Muscle layer of colon (tissue), 2 donors: Measurements from ENCODE around the gene CTU2.

Source experiments
- H3K27ac ChIP-seq: one replicate; pipeline ENCODE4 v1.7.0; 2013; ENCODE audit warnings: low read depth, mild to moderate bottlenecking, low read length, moderate library complexity
- H3K27me3 ChIP-seq, 2 donors: one replicate each; pipeline ENCODE4 v1.7.0; 2013; ENCODE audit warnings: low read length in 2 of 2, mild to moderate bottlenecking in 2 of 2; ENCODE audit not compliant: insufficient read depth in 2 of 2, control insufficient read depth in 1 of 2
- H3K36me3 ChIP-seq: one replicate; pipeline ENCODE4 v1.7.0; 2013; ENCODE audit warnings: mild to moderate bottlenecking, low read length; ENCODE audit not compliant: insufficient read depth
- H3K4me1 ChIP-seq: one replicate; pipeline ENCODE4 v1.7.0; 2013; ENCODE audit warnings: mild to moderate bottlenecking, low read length; ENCODE audit not compliant: insufficient read depth
- H3K4me3 ChIP-seq, 2 donors: one replicate each; pipeline ENCODE4 v1.7.0; 2013; ENCODE audit warnings: low read length in 2 of 2, low read depth in 1 of 2, mild to moderate bottlenecking in 1 of 2, moderate library complexity in 1 of 2
- H3K9ac ChIP-seq: one replicate; pipeline ENCODE4 v1.7.0; 2013; ENCODE audit warnings: low read length
- H3K9me3 ChIP-seq: one replicate; pipeline ENCODE4 v1.7.0; 2013; ENCODE audit warnings: mild to moderate bottlenecking, low read length
- donor health status: abdominal sarcoma.
- donor health status: Adenocarcinoma of cecum.

CTU2 gene

GRCh38 chr16:88691924-88692560 lies 14.3 kb upstream of the CTU2 start:
- Histone ChIP-seq H3K9me3 (no peaks in the 10 kb centered on the region), H3K27me3 (peaks cover 6 to 38% of the 10 kb centered on the region in 2 donors), H3K4me1 (peaks cover under 1% of the 10 kb centered on the region), H3K36me3 (no peaks in the 10 kb centered on the region), H3K27ac (no peak overlapping the region), H3K4me3 (no peak overlapping the region), H3K9ac (no peak overlapping the region)

- Histone ChIP-seq H3K9me3 (no peaks in the 10 kb centered on the region), H3K9ac (no peak overlapping the region), H3K27me3 (peaks cover 3 to 31% of the 10 kb centered on the region in 2 donors), H3K27ac (no peak overlapping the region), H3K4me1 (no peaks in the 10 kb centered on the region), H3K36me3 (peaks cover 3% of the 10 kb centered on the region), H3K4me3 (no peak overlapping the region)
Measured at GRCh38 chr16:88692861-88693260, 13.4 kb upstream of the CTU2 start.

GRCh38 chr16:88693420-88694177 lies 12.7 kb upstream of the CTU2 start:
- Histone ChIP-seq H3K36me3 (peaks cover 9% of the 10 kb centered on the region), H3K27ac (no peak overlapping the region), H3K4me1 (no peaks in the 10 kb centered on the region), H3K4me3 (no peak overlapping the region), H3K27me3 (peaks cover 3 to 25% of the 10 kb centered on the region in 2 donors), H3K9ac (no peak overlapping the region), H3K9me3 (no peaks in the 10 kb centered on the region)

GRCh38 chr16:88694221-88695087 lies 11.8 kb upstream of the CTU2 start:
- no peak overlapping the region for H3K9ac ChIP-seq

GRCh38 chr16:88695218-88695617 lies 11.1 kb upstream of the CTU2 start:
- no peak overlapping the region for H3K9ac ChIP-seq
- H3K4me3 ChIP-seq = no peak overlapping the region
- H3K36me3 ChIP-seq = peaks cover 15% of the 10 kb centered on the region
- H3K4me1 ChIP-seq = no peaks in the 10 kb centered on the region
- H3K27me3 ChIP-seq = peaks cover 3 to 14% of the 10 kb centered on the region in 2 donors
- H3K9me3 ChIP-seq = no peaks in the 10 kb centered on the region
- H3K27ac ChIP-seq = no peak overlapping the region

More at GRCh38 chr16:88694221-88695087, 11.8 kb upstream of the CTU2 start:
- Histone ChIP-seq H3K4me3 (no peak overlapping the region), H3K9me3 (no peaks in the 10 kb centered on the region), H3K36me3 (peaks cover 10% of the 10 kb centered on the region), H3K27ac (no peak overlapping the region), H3K4me1 (no peaks in the 10 kb centered on the region), H3K27me3 (peaks cover 3 to 16% of the 10 kb centered on the region in 2 donors)

GRCh38 chr16:88695753-88696152 lies 10.6 kb upstream of the CTU2 start:
- no peak overlapping the region for H3K27ac ChIP-seq
- no peaks in the 10 kb centered on the region for H3K9me3 ChIP-seq
- H3K4me1 ChIP-seq = no peaks in the 10 kb centered on the region
- no peak overlapping the region for H3K4me3 ChIP-seq
- peaks cover 0 to 9% of the 10 kb centered on the region in 2 donors for H3K27me3 ChIP-seq
- no peak overlapping the region for H3K9ac ChIP-seq
- peaks cover 15% of the 10 kb centered on the region for H3K36me3 ChIP-seq

GRCh38 chr16:88696441-88696840 lies 9.9 kb upstream of the CTU2 start:
- H3K4me1 ChIP-seq = no peaks in the 10 kb centered on the region
- H3K27me3 ChIP-seq = peaks cover 0 to 2% of the 10 kb centered on the region in 2 donors
- H3K9ac ChIP-seq = no peak overlapping the region
- no peak overlapping the region for H3K4me3 ChIP-seq
- peaks cover 15% of the 10 kb centered on the region for H3K36me3 ChIP-seq
- H3K9me3 ChIP-seq = no peaks in the 10 kb centered on the region
- H3K27ac ChIP-seq = no peak overlapping the region

- no peak overlapping the region for H3K4me3 ChIP-seq
- no peaks in the 10 kb centered on the region for H3K4me1 ChIP-seq
- no peaks in the 10 kb centered on the region for H3K27me3 ChIP-seq
- H3K27ac ChIP-seq = no peak overlapping the region
- peaks cover 15% of the 10 kb centered on the region for H3K36me3 ChIP-seq
- no peak overlapping the region for H3K9ac ChIP-seq
- no peaks in the 10 kb centered on the region for H3K9me3 ChIP-seq
Measured at GRCh38 chr16:88697116-88697830, 9.0 kb upstream of the CTU2 start.

- H3K4me1 ChIP-seq = no peaks in the 10 kb centered on the region
- H3K27ac ChIP-seq = no peak overlapping the region
- peaks cover 15% of the 10 kb centered on the region for H3K36me3 ChIP-seq
- no peaks in the 10 kb centered on the region for H3K9me3 ChIP-seq
- no peak overlapping the region for H3K4me3 ChIP-seq
- H3K27me3 ChIP-seq = no peaks in the 10 kb centered on the region
- no peak overlapping the region for H3K9ac ChIP-seq
Measured at GRCh38 chr16:88697831-88698615, 8.3 kb upstream of the CTU2 start.

GRCh38 chr16:88698646-88699045 lies 7.7 kb upstream of the CTU2 start:
- H3K36me3 ChIP-seq = peaks cover 15% of the 10 kb centered on the region
- no peak overlapping the region for H3K4me3 ChIP-seq
- no peak overlapping the region for H3K27ac ChIP-seq
- no peaks in the 10 kb centered on the region for H3K4me1 ChIP-seq
- H3K27me3 ChIP-seq = no peaks in the 10 kb centered on the region
- no peak overlapping the region for H3K9ac ChIP-seq
- no peaks in the 10 kb centered on the region for H3K9me3 ChIP-seq
